HL-60 (cell line): ENCODE data around the gene PEX10.

Source experiments
- GABPA ChIP-seq: IDR thresholded peaks from 2 replicates; pipeline ENCODE4 v1.6.1; 2012; ENCODE audit warnings: low read depth
- POLR2AphosphoS5 ChIP-seq: IDR thresholded peaks from 2 replicates; pipeline ENCODE4 v1.6.1; 2012; ENCODE audit warnings: low read depth
- SPI1 ChIP-seq: IDR thresholded peaks from 2 replicates; pipeline ENCODE4 v1.6.1; 2012; ENCODE audit warnings: low read depth, mild to moderate bottlenecking, borderline replicate concordance
- TF ChIP-seq, protein P1 (sequence below): IDR thresholded peaks from one replicate; pipeline ENCODE4 v1.5.1; 2011; ENCODE audit warnings: low read length, control low read depth, inconsistent platforms; ENCODE audit not compliant: insufficient read depth
- TF ChIP-seq, protein P2 (sequence below): IDR thresholded peaks from 2 replicates; pipeline ENCODE4 v1.6.1; 2012; ENCODE audit warnings: low read depth; ENCODE audit not compliant: insufficient replicate concordance

DNA sequence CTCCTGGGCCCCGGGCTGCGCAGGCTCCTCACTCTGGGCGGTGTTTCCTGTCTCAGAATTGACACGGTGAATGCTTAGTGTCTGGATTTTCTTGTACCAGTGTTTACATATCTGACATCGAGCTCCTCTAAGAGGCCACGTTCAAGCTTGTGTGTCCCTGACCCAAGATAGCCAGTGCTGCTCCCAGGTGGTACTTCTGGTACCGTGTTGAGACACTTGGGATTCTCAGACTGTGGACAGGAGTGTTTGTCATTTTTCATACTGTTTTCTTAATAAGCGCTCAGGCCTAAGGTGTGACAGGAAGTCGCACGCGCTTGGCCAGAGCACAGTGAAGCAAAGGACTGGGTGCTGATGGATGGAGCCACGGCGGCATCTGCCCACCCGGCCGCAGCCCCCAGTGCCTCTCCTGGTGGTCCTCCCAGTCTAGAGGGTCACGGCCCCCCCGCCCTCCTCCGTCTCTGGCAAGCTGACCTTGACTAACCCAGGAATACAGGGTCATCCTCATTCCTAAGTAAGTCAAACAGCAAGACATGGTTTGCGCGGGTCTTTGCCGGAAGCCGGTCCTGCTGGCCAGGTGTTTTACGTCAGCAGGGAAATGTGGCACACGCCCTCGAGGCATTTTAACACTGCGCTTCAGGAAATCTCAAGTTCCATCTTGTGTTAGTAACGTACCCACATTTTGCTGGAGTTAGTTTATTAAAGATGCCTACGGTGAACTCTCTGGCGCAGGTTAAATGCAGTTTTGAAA is 8.0 kb downstream of the PEX10 start:
- TF ChIP-seq, protein P1, sequence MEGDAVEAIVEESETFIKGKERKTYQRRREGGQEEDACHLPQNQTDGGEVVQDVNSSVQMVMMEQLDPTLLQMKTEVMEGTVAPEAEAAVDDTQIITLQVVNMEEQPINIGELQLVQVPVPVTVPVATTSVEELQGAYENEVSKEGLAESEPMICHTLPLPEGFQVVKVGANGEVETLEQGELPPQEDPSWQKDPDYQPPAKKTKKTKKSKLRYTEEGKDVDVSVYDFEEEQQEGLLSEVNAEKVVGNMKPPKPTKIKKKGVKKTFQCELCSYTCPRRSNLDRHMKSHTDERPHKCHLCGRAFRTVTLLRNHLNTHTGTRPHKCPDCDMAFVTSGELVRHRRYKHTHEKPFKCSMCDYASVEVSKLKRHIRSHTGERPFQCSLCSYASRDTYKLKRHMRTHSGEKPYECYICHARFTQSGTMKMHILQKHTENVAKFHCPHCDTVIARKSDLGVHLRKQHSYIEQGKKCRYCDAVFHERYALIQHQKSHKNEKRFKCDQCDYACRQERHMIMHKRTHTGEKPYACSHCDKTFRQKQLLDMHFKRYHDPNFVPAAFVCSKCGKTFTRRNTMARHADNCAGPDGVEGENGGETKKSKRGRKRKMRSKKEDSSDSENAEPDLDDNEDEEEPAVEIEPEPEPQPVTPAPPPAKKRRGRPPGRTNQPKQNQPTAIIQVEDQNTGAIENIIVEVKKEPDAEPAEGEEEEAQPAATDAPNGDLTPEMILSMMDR, result no peak
- TF ChIP-seq POLR2AphosphoS5 (no peak), GABPA (no peak), SPI1 (no peak)
- TF ChIP-seq, protein P2, sequence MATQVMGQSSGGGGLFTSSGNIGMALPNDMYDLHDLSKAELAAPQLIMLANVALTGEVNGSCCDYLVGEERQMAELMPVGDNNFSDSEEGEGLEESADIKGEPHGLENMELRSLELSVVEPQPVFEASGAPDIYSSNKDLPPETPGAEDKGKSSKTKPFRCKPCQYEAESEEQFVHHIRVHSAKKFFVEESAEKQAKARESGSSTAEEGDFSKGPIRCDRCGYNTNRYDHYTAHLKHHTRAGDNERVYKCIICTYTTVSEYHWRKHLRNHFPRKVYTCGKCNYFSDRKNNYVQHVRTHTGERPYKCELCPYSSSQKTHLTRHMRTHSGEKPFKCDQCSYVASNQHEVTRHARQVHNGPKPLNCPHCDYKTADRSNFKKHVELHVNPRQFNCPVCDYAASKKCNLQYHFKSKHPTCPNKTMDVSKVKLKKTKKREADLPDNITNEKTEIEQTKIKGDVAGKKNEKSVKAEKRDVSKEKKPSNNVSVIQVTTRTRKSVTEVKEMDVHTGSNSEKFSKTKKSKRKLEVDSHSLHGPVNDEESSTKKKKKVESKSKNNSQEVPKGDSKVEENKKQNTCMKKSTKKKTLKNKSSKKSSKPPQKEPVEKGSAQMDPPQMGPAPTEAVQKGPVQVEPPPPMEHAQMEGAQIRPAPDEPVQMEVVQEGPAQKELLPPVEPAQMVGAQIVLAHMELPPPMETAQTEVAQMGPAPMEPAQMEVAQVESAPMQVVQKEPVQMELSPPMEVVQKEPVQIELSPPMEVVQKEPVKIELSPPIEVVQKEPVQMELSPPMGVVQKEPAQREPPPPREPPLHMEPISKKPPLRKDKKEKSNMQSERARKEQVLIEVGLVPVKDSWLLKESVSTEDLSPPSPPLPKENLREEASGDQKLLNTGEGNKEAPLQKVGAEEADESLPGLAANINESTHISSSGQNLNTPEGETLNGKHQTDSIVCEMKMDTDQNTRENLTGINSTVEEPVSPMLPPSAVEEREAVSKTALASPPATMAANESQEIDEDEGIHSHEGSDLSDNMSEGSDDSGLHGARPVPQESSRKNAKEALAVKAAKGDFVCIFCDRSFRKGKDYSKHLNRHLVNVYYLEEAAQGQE, result no peak
